ENCODE measurements around the gene ADAMTS16.

DNA sequence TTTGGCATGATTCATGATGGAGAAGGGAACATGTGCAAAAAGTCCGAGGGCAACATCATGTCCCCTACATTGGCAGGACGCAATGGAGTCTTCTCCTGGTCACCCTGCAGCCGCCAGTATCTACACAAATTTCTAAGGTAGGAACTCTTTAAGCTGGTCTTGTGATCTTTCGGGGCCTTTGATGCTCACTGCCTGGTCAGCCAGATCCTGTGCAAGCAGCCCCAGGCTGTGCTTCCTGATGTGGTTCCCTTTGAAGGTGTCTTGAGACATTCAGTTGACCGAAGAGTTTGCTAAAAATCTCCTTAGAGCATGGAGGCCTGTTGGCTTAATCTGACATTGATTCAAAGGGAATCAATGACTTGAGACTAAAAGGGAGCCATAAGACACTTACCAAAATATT lies 60.0 kb downstream of the ADAMTS16 start:
- TF ChIP-seq CTCF (IDR thresholded peaks at IDR 0.05) (no peak), EP300 (IDR thresholded peaks at IDR 0.05) (no peak), POLR2A (IDR thresholded peaks at IDR 0.05) (no peak)
